SK-N-SH (cell line): ENCODE results near the gene PPAT. TPM values are rescaled to one million over a fixed set of nuclear protein-coding genes. Genes with fewer than 3 reads are reported as not detected.

Experiments
- CTCF ChIA-PET: fragments of 300-600, 350-600 bp; formaldehyde crosslinking; extraction: SDS; loops from one replicate; lab custom pipeline; 2021; lab: Yijun Ruan, JAX
- POLR2A ChIA-PET: fragments of 350-600 bp; sonication (Branson Sonifier 250); formaldehyde crosslinking; extraction: SDS; loops from one replicate; lab custom pipeline; 2020; ENCODE audit warnings: antibody characterized with exemption, inconsistent platforms; lab: Yijun Ruan, JAX
- DNase-seq: peaks from one replicate; pipeline ENCODE4 v3.0.0; 2012
- H2AFZ ChIP-seq: fragments of 200-600 bp; sonication (generic); 2 replicates; pipeline ENCODE4 v1.8.1; 2016; ENCODE audit warnings: antibody characterized with exemption, mild to moderate bottlenecking, low read depth
- H3F3A ChIP-seq: fragments of 200-600 bp; sonication (generic); replicated peaks from 2 replicates; pipeline ENCODE3; 2016; ENCODE audit warnings: antibody characterized with exemption, mild to moderate bottlenecking; ENCODE audit not compliant: insufficient read depth
- H3K27ac ChIP-seq, 2 experiments: fragments of 200-500 bp in 1 of 2; fragments of 200-600 bp in 1 of 2; sonication (Bioruptor generic) in 1 of 2; sonication (generic), shearing (Covaris generic) in 1 of 2; 2 replicates each; pipeline versions ENCODE4 v1.5.1 to v1.6.1; 2014 to 2016; ENCODE audit warnings: low read depth in 2 of 2, inconsistent platforms in 1 of 2, low read length in 1 of 2, mild to moderate bottlenecking in 1 of 2, mixed read lengths in 1 of 2
- H3K27me3 ChIP-seq: fragments of 200-600 bp; sonication (generic), shearing (Covaris generic); 2 replicates; pipeline ENCODE4 v1.6.1; 2016; ENCODE audit warnings: mixed run types; ENCODE audit not compliant: insufficient read depth
- H3K36me3 ChIP-seq, 2 experiments: fragments of 200-500 bp in 1 of 2; fragments of 200-600 bp in 1 of 2; sonication (Bioruptor generic) in 1 of 2; sonication (generic) in 1 of 2; replicated peaks in 1 of 2; 2 replicates each; pipeline versions ENCODE3 to v1.5.1; 2014 to 2016; ENCODE audit warnings: low read length in 1 of 2, mild to moderate bottlenecking in 1 of 2; ENCODE audit not compliant: insufficient read depth in 2 of 2, control insufficient read depth in 1 of 2
- H3K4me1 ChIP-seq, 2 experiments: fragments of 200-500 bp in 1 of 2; fragments of 200-600 bp in 1 of 2; sonication (Bioruptor generic) in 1 of 2; sonication (generic), shearing (Covaris generic) in 1 of 2; 2 replicates each; pipeline versions ENCODE4 v1.5.1 to v1.6.1; 2014 to 2016; ENCODE audit warnings: low read depth in 1 of 2, low read length in 1 of 2, mixed run types in 1 of 2; ENCODE audit not compliant: insufficient read depth in 2 of 2, control insufficient read depth in 1 of 2
- H3K4me2 ChIP-seq: fragments of 200-600 bp; sonication (generic), shearing (Covaris generic); 2 replicates; pipeline ENCODE4 v1.6.1; 2017; ENCODE audit warnings: mixed run types
- H3K4me3 ChIP-seq, 2 experiments: fragments of 200-500 bp in 1 of 2; fragments of 200-600 bp in 1 of 2; sonication (Bioruptor generic) in 1 of 2; sonication (generic), shearing (Covaris generic) in 1 of 2; 2 replicates each; pipeline versions ENCODE4 v1.5.1 to v1.8.1; 2014 to 2016; ENCODE audit warnings: low read depth in 2 of 2, inconsistent platforms in 1 of 2, low read length in 1 of 2, mild to moderate bottlenecking in 1 of 2, mixed read lengths in 1 of 2, moderate library complexity in 1 of 2
- H3K79me2 ChIP-seq: fragments of 200-600 bp; sonication (generic); 2 replicates; pipeline ENCODE4 v1.8.1; 2017; ENCODE audit warnings: mild to moderate bottlenecking; ENCODE audit not compliant: insufficient read depth
- H3K9ac ChIP-seq: fragments of 200-600 bp; sonication (generic); 2 replicates; pipeline ENCODE4 v1.6.1; 2017; ENCODE audit warnings: mixed run types
- H3K9me2 ChIP-seq: fragments of 200-600 bp; sonication (generic); 2 replicates; pipeline ENCODE4 v1.6.1; 2017; ENCODE audit warnings: mixed run types
- H3K9me3 ChIP-seq: fragments of 200-600 bp; sonication (generic); 2 replicates; pipeline ENCODE4 v1.6.1; 2017; ENCODE audit warnings: mixed run types, mild to moderate bottlenecking, moderate library complexity
- H4K20me1 ChIP-seq: fragments of 200-600 bp; sonication (generic); 2 replicates; pipeline ENCODE4 v1.6.1; 2017; ENCODE audit warnings: mild to moderate bottlenecking, mixed run types; ENCODE audit not compliant: insufficient read depth
- ELF1 ChIP-seq: IDR thresholded peaks from 2 replicates; pipeline ENCODE4 v1.4.0; 2012
- FOXJ3 ChIP-seq: sonication (generic); formaldehyde crosslinking; IDR thresholded peaks from 2 replicates; pipeline ENCODE4 v1.5.1; 2020; ENCODE audit warnings: mild to moderate bottlenecking, missing genetic modification reagents
- GABPA ChIP-seq: IDR thresholded peaks from 2 replicates; pipeline ENCODE4 v1.4.0; 2012; ENCODE audit warnings: low read depth, mild to moderate bottlenecking
- GATA2 ChIP-seq: sonication (generic); formaldehyde crosslinking; IDR thresholded peaks from 2 replicates; pipeline ENCODE4 v1.5.0; 2020; ENCODE audit warnings: mild to moderate bottlenecking, missing genetic modification reagents
- IRF3 ChIP-seq: fragments of 150-350 bp; IDR thresholded peaks from 2 replicates; pipeline ENCODE4 v1.6.1; 2016; ENCODE audit warnings: mild to moderate bottlenecking, low read depth, low read length
- MXI1 ChIP-seq: IDR thresholded peaks from 2 replicates; pipeline ENCODE4 v1.6.1; 2012; ENCODE audit warnings: mild to moderate bottlenecking, low read depth, low read length, improper control_type of control experiment
- NFIC ChIP-seq: IDR thresholded peaks from 2 replicates; pipeline ENCODE4 v1.4.0; 2012; ENCODE audit warnings: borderline replicate concordance
- PBX3 ChIP-seq: IDR thresholded peaks from 2 replicates; pipeline ENCODE4; 2012
- RCOR1 ChIP-seq: fragments of 150-350 bp; IDR thresholded peaks from 2 replicates; pipeline ENCODE4 v1.6.1; 2017; ENCODE audit warnings: antibody characterized with exemption, low read length
- RFX5 ChIP-seq: IDR thresholded peaks from 2 replicates; pipeline ENCODE4 v1.6.1; 2012; ENCODE audit warnings: mild to moderate bottlenecking, improper control_type of control experiment, low read length
- SIN3A ChIP-seq: IDR thresholded peaks from 2 replicates; pipeline ENCODE4 v1.6.1; 2012; ENCODE audit warnings: low read depth, mild to moderate bottlenecking, low read length, moderate library complexity, borderline replicate concordance
- SMC3 ChIP-seq: IDR thresholded peaks from 2 replicates; pipeline ENCODE4 v1.6.1; 2012; ENCODE audit warnings: low read depth, low read length, improper control_type of control experiment
- TEAD4 ChIP-seq: IDR thresholded peaks from 2 replicates; pipeline ENCODE4 v1.4.0; 2012; ENCODE audit warnings: mild to moderate bottlenecking, borderline replicate concordance; ENCODE audit not compliant: insufficient read depth
- YY1 ChIP-seq: IDR thresholded peaks from 2 replicates; pipeline ENCODE4 v1.4.0; 2012; ENCODE audit warnings: low read depth, mild to moderate bottlenecking
- WGBS: methylation state at CpG from one replicate; pipeline ENCODE4 v1.1.6; 2017; ENCODE audit warnings: low lambda C conversion rate; 5-methylcytosine and 5-hydroxymethylcytosine counted together
- polyA plus RNA-seq, 3 experiments: library from polyadenylated mRNA; depleted of rRNA; stranded (reverse); fragments of >200 nt; gene quantifications; 2 replicates each; pipeline ENCODE4 v1.2.3, GENCODE V29; 2012

The PPAT gene
- polyA plus RNA-seq, 1 of the 3 experiments (the other 2 are of a cell fraction), result 7.4 TPM

DNA sequence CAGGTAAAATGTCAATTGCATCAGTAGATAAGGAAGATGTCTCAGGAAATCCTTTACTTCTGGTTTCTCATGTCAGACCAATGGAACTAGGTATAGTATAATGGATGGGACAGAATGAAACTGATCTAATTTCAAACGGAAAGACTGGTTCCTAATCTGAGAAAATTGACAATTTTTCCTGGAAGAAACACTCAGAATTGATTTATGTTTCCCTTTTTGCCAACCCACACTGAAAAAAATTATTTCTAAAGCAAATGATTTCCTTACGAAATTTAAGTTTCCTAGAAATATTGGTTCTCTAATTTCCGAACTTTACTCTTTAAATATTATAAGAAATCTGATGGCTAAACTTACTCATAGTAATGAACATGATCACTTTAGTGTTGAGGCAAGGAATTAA is 19.1 kb downstream of the PPAT start:
- no peaks in the 10 kb centered on the region for H3F3A ChIP-seq
- H3K9ac ChIP-seq, result no peak overlapping the region
- H3K27me3 ChIP-seq, result no peaks in the 10 kb centered on the region
- peaks cover 85% of the 10 kb centered on the region for H3K79me2 ChIP-seq
- H3K27ac ChIP-seq, result no peak overlapping the region
- no peaks in the 10 kb centered on the region for H3K36me3 ChIP-seq
- no peaks in the 10 kb centered on the region for H3K9me2 ChIP-seq
- no peaks in the 10 kb centered on the region for H4K20me1 ChIP-seq
- DNase-seq, result no peak
- H3K4me2 ChIP-seq, result no peak overlapping the region
- WGBS, result 85% methylated on average over 3 of the region's 3 CpGs
- H2AFZ ChIP-seq, result no peak overlapping the region
- H3K4me3 ChIP-seq, result no peak overlapping the region
- H3K9me3 ChIP-seq, result no peaks in the 10 kb centered on the region
- TF ChIP-seq FOXJ3 (no peak), SIN3A (no peak), MXI1 (no peak), GATA2 (CRISPR knock-in tag) (no peak), SMC3 (no peak), RCOR1 (no peak), GABPA (no peak), ELF1 (no peak), IRF3 (no peak), RFX5 (no peak), NFIC (no peak), PBX3 (no peak), TEAD4 (no peak), YY1 (no peak)
- ChIA-PET POLR2A (no interaction called here), CTCF (interaction anchor here (1.1 kb wide), 1 partner anchor 37 kb away, joined by 4 read pairs; no protein-coding TSS in a partner anchor)
- peaks cover 0 to 4% of the 10 kb centered on the region in 2 experiments; a peak in 2 of 4 replicates for H3K4me1 ChIP-seq

GRCh38 chr4:56414135-56414670 is 21.2 kb downstream of the PPAT start:
- H3F3A ChIP-seq, result peaks cover 16% of the 10 kb centered on the region
- H3K36me3 ChIP-seq, result no peaks in the 10 kb centered on the region
- H3K4me1 ChIP-seq, result peaks cover 5 to 19% of the 10 kb centered on the region in 2 experiments; a peak in 3 of 4 replicates
- H3K27me3 ChIP-seq, result no peaks in the 10 kb centered on the region
- no peak overlapping the region; a peak in 1 of 4 replicates for H3K27ac ChIP-seq
- H3K4me2 ChIP-seq, result 0 out of 2 replicates have a peak overlapping the region, but pooled peaks have one; percentile 17
- no peak overlapping the region for H3K9ac ChIP-seq
- ChIA-PET POLR2A (no interaction called here), CTCF (no interaction called here)
- H2AFZ ChIP-seq, result no peak overlapping the region
- H3K79me2 ChIP-seq, result peaks cover 77% of the 10 kb centered on the region
- H3K4me3 ChIP-seq, result no peak overlapping the region
- H4K20me1 ChIP-seq, result no peaks in the 10 kb centered on the region
- WGBS, result 90% methylated on average over 4 of the region's 4 CpGs
- no peaks in the 10 kb centered on the region for H3K9me2 ChIP-seq
- no peaks in the 10 kb centered on the region for H3K9me3 ChIP-seq
- no peak for DNase-seq
- TF ChIP-seq TEAD4, result no peak
